HEK293 (cell line): ENCODE measurements around the gene KLF7.

ENCODE experiments used
- CTCF ChIA-PET: fragments of 350-600 bp; formaldehyde crosslinking; extraction: SDS; loops from one replicate; lab custom pipeline; 2021; ENCODE audit warnings: antibody characterized with exemption; lab: Yijun Ruan, JAX
- POLR2A ChIA-PET: fragments of 300-600 bp; formaldehyde crosslinking; extraction: SDS; loops from one replicate; lab custom pipeline; 2020; ENCODE audit warnings: antibody characterized with exemption, inconsistent platforms; lab: Yijun Ruan, JAX
- H3K27ac ChIP-seq: fragments of 200-500 bp; sonication (Bioruptor generic); 2 replicates; pipeline ENCODE4 v1.5.1; 2014; ENCODE audit warnings: low read depth, low read length, control low read depth, inconsistent platforms; ENCODE audit errors: extremely low read depth
- H3K36me3 ChIP-seq, 2 experiments: fragments of 200-500 bp in 1 of 2; sonication (Bioruptor generic) in 1 of 2; 1 replicate in 1 of 2; 2 replicates in 1 of 2; pipeline ENCODE4 v1.5.1; 2014 to 2017; ENCODE audit warnings: inconsistent platforms in 2 of 2, low read length in 2 of 2; ENCODE audit not compliant: control insufficient read depth in 2 of 2, insufficient read depth in 1 of 2
- H3K4me1 ChIP-seq: fragments of 200-500 bp; sonication (Bioruptor generic); 2 replicates; pipeline ENCODE4 v1.5.1; 2014; ENCODE audit warnings: mild to moderate bottlenecking, low read length, inconsistent platforms; ENCODE audit not compliant: control insufficient read depth, insufficient read depth
- H3K4me3 ChIP-seq: 2 replicates; pipeline ENCODE4 v1.5.1; 2011; ENCODE audit warnings: low read depth, mild to moderate bottlenecking, control low read depth, low read length, moderate library complexity
- H3K9me3 ChIP-seq: fragments of 200-500 bp; sonication (Bioruptor generic); 2 replicates; pipeline ENCODE4 v1.5.1; 2014; ENCODE audit warnings: low read depth, low read length, inconsistent platforms; ENCODE audit not compliant: control insufficient read depth, insufficient read depth
- KLF9 ChIP-seq: fragments of 450-650 bp; formaldehyde crosslinking; IDR thresholded peaks from 2 replicates; pipeline ENCODE4 v1.5.1; 2016; ENCODE audit warnings: missing biosample characterization, missing genetic modification characterization, low read depth
- PBX3 ChIP-seq: sonication (generic); formaldehyde crosslinking; IDR thresholded peaks from 2 replicates; pipeline ENCODE4 v1.8.1; 2022; ENCODE audit warnings: mild to moderate bottlenecking, moderate library complexity, missing genetic modification reagents
- PRDM2 ChIP-seq: fragments of 450-650 bp; formaldehyde crosslinking; IDR thresholded peaks from 2 replicates; pipeline ENCODE4 v1.5.1; 2016; ENCODE audit warnings: missing biosample characterization, missing genetic modification characterization, borderline replicate concordance
- TSHZ1 ChIP-seq: fragments of 450-650 bp; formaldehyde crosslinking; IDR thresholded peaks from 2 replicates; pipeline ENCODE4 v1.5.1; 2016; ENCODE audit warnings: missing biosample characterization, missing genetic modification characterization, borderline replicate concordance
- ZBTB11 ChIP-seq: fragments of 450-650 bp; formaldehyde crosslinking; conservative IDR thresholded peaks from 2 replicates; pipeline ENCODE4 v1.5.1; 2016; ENCODE audit warnings: low read depth, missing biosample characterization, missing genetic modification characterization
- ZBTB26 ChIP-seq: fragments of 450-650 bp; formaldehyde crosslinking; optimal IDR thresholded peaks from 2 replicates; pipeline ENCODE3; 2016; ENCODE audit warnings: missing biosample characterization, mild to moderate bottlenecking, missing genetic modification characterization
- ZEB2 ChIP-seq: fragments of 450-650 bp; formaldehyde crosslinking; IDR thresholded peaks from 2 replicates; pipeline ENCODE4 v1.5.1; 2016; ENCODE audit warnings: missing biosample characterization, missing genetic modification characterization
- ZNF148 ChIP-seq: fragments of 450-650 bp; formaldehyde crosslinking; IDR thresholded peaks from 2 replicates; pipeline ENCODE4 v1.5.0; 2017; ENCODE audit warnings: missing biosample characterization, missing genetic modification characterization, borderline replicate concordance
- ZNF223 ChIP-seq: fragments of 450-650 bp; formaldehyde crosslinking; IDR thresholded peaks from 2 replicates; pipeline ENCODE4 v1.5.1; 2016; ENCODE audit warnings: missing biosample characterization, missing genetic modification characterization
- ZNF239 ChIP-seq: fragments of 450-650 bp; formaldehyde crosslinking; IDR thresholded peaks from 2 replicates; pipeline ENCODE4 v1.5.1; 2016; ENCODE audit warnings: missing biosample characterization, missing genetic modification characterization
- ZNF513 ChIP-seq: fragments of 450-650 bp; IDR thresholded peaks from 2 replicates; pipeline ENCODE4 v1.5.1; 2018; ENCODE audit warnings: missing biosample characterization, missing genetic modification characterization
- ZNF548 ChIP-seq: fragments of 450-650 bp; formaldehyde crosslinking; IDR thresholded peaks from 2 replicates; pipeline ENCODE4 v1.5.1; 2016; ENCODE audit warnings: missing biosample characterization, missing genetic modification characterization
- ZNF596 ChIP-seq: fragments of 450-650 bp; IDR thresholded peaks from 2 replicates; pipeline ENCODE4 v1.5.0; 2018; ENCODE audit warnings: missing biosample characterization, mild to moderate bottlenecking, missing genetic modification characterization, moderate library complexity
- ZNF639 ChIP-seq: fragments of 450-650 bp; formaldehyde crosslinking; IDR thresholded peaks from 2 replicates; pipeline ENCODE4 v1.5.1; 2016; ENCODE audit warnings: missing biosample characterization, missing genetic modification characterization
- ZNF658 ChIP-seq: fragments of 450-650 bp; formaldehyde crosslinking; IDR thresholded peaks from 2 replicates; pipeline ENCODE4; 2016; ENCODE audit warnings: missing biosample characterization, missing genetic modification characterization

Gene KLF7

GRCh38 chr2:207072571-207072970 lies 93.2 kb downstream of the KLF7 start (continued):
- TF ChIP-seq ZBTB11 (tag by site-specific recombination) (no peak), ZNF548 (tag by site-specific recombination) (no peak), ZNF596 (tag by site-specific recombination) (no peak), PBX3 (no peak), ZNF513 (tag by site-specific recombination) (no peak), ZBTB26 (no peak), ZNF223 (tag by site-specific recombination) (no peak), ZEB2 (tag by site-specific recombination) (no peak)

- ChIA-PET POLR2A (no interaction called here), CTCF (no interaction called here)
- no peaks in the 10 kb centered on the region for H3K36me3 ChIP-seq
- no peaks in the 10 kb centered on the region for H3K9me3 ChIP-seq
- H3K4me1 ChIP-seq = no peaks in the 10 kb centered on the region; the same call in 1 of the 2 replicates
- no peak overlapping the region for H3K27ac ChIP-seq
- no peak overlapping the region for H3K4me3 ChIP-seq
- no peak for TF ChIP-seq ZNF658
- no peak for TF ChIP-seq ZNF239 (tag by site-specific recombination)
- TF ChIP-seq ZNF148 (tag by site-specific recombination) = no peak
- TF ChIP-seq TSHZ1 (tag by site-specific recombination) = no peak
- TF ChIP-seq PRDM2 (tag by site-specific recombination) = no peak
- TF ChIP-seq KLF9 (tag by site-specific recombination) = no peak
- TF ChIP-seq ZNF639 (tag by site-specific recombination) = no peak
These were observed 93.9 kb downstream of the KLF7 start for GRCh38 chr2:207071820-207072219.
